BJ (cell line): ENCODE results near the gene TTC13. TPM values are rescaled to one million over a fixed set of nuclear protein-coding genes. Genes with fewer than 3 reads are reported as not detected.

ENCODE experiments used
- CTCF ChIA-PET: fragments of 350-600 bp; formaldehyde crosslinking; extraction: SDS; loops from one replicate; lab custom pipeline; 2021; ENCODE audit warnings: antibody characterized with exemption, inconsistent platforms; lab: Yijun Ruan, JAX
- POLR2A ChIA-PET: fragments of 300-600 bp; sonication (Branson Sonifier 250); formaldehyde crosslinking; extraction: SDS; loops from one replicate; lab custom pipeline; 2021; ENCODE audit warnings: antibody characterized with exemption; lab: Charles Lee
- DNase-seq: peaks from one replicate; pipeline ENCODE4 v3.0.0-alpha.2; 2011; ENCODE audit warnings: low read depth
- H3K27me3 ChIP-seq: 2 replicates; pipeline ENCODE4 v1.6.0; 2011; ENCODE audit warnings: low read length; ENCODE audit not compliant: control insufficient read depth, insufficient read depth
- H3K36me3 ChIP-seq: 2 replicates; pipeline ENCODE4 v1.5.1; 2011; ENCODE audit warnings: low read length; ENCODE audit not compliant: control insufficient read depth, insufficient read depth
- H3K4me3 ChIP-seq: 2 replicates; pipeline ENCODE4 v1.5.1; 2011; ENCODE audit warnings: low read depth, mild to moderate bottlenecking, control low read depth, low read length
- polyA plus RNA-seq: library from polyadenylated mRNA; depleted of rRNA; stranded (reverse); fragments of >200 nt; gene quantifications from 2 replicates; pipeline ENCODE4 v1.2.3, GENCODE V29; 2011
- TF ChIP-seq, protein P1 (sequence below): IDR thresholded peaks from 2 replicates; pipeline ENCODE4 v1.5.1; 2011; ENCODE audit warnings: low read depth, mild to moderate bottlenecking, control low read depth, inconsistent platforms, low read length, moderate library complexity; ENCODE audit not compliant: insufficient read depth

Gene TTC13
- polyA plus RNA-seq, 1 experiment: 7.4 TPM

DNA sequence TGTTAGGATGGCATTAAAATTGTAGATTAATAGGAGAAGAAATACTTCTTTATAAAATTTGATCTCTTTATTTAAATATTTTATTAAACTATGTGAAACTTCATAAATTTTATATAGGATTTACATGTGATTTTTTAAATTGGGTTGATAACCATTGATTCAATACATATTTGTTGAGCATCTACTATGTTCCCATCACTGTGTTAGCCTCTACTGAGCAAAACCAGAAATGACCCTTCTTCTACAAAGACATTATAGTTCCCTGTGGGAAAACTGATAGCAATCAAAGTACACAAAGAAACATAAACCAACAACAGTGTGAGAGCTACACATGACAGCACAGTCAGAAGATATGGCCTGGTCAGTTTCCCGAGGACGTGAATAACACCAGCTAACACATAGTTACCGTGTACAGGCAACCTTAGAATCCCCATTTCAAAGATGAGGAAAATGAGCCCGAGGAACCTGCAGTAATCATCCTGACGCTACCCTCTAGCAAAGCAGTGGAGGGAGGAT is 12.2 kb downstream of the TTC13 start:
- POLR2A ChIA-PET: no interaction called here
- H3K27me3 ChIP-seq: no peaks in the 10 kb centered on the region
- TF ChIP-seq, protein P1, sequence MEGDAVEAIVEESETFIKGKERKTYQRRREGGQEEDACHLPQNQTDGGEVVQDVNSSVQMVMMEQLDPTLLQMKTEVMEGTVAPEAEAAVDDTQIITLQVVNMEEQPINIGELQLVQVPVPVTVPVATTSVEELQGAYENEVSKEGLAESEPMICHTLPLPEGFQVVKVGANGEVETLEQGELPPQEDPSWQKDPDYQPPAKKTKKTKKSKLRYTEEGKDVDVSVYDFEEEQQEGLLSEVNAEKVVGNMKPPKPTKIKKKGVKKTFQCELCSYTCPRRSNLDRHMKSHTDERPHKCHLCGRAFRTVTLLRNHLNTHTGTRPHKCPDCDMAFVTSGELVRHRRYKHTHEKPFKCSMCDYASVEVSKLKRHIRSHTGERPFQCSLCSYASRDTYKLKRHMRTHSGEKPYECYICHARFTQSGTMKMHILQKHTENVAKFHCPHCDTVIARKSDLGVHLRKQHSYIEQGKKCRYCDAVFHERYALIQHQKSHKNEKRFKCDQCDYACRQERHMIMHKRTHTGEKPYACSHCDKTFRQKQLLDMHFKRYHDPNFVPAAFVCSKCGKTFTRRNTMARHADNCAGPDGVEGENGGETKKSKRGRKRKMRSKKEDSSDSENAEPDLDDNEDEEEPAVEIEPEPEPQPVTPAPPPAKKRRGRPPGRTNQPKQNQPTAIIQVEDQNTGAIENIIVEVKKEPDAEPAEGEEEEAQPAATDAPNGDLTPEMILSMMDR: no peak
- no peak for DNase-seq
- H3K4me3 ChIP-seq: no peak overlapping the region
- CTCF ChIA-PET: interaction anchor here (1.1 kb wide), 1 partner anchor 245 kb away, joined by 4 read pairs; no protein-coding TSS in a partner anchor
- no peaks in the 10 kb centered on the region; the same call in 1 of the 2 replicates for H3K36me3 ChIP-seq

DNA sequence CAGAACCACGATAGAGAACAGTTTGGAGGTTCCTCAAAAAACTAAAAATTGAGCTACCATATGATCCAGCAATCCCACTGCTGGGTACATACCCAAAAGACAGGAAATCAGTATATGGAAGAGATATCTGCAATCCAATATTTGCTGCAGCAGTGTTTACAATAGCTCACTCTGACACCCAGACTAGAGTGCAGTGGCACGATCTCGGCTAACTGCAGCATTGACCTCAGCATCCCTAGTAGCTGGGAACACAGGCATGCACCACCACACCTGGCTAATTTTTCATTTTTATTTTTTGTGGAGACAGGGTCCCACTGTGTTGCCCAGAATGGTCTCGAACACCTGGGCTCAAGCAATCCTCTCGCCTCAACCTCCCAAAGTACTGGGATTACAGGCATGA is 13.1 kb downstream of the TTC13 start:
- H3K36me3 ChIP-seq: no peaks in the 10 kb centered on the region; the same call in 1 of the 2 replicates
- DNase-seq: no peak
- TF ChIP-seq, protein P1: no peak
- POLR2A ChIA-PET: no interaction called here
- CTCF ChIA-PET: interaction anchor here (1.1 kb wide), 1 partner anchor 246 kb away, joined by 4 read pairs; no protein-coding TSS in a partner anchor
- H3K27me3 ChIP-seq: no peaks in the 10 kb centered on the region
- H3K4me3 ChIP-seq: no peak overlapping the region

DNA sequence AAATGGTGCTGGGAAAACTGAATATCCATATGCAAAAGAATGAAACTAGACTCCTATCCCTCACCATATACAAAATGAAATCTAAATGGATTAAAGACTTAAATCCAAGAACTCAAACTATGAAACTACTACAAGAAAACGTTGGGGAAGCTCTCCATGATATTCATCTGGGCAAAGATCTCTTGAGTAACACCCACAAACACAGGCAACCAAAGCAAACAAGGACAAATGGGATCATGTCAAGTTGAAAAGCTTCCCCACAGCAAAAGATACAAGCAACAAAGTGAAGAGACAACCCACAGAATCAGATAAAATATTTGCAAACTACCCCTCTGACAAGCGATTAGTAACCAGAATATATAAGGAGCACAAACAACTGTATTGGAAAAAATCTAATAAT is 13.8 kb downstream of the TTC13 start:
- no peak overlapping the region for H3K4me3 ChIP-seq
- POLR2A ChIA-PET: no interaction called here
- no peak for DNase-seq
- CTCF ChIA-PET: no interaction called here
- TF ChIP-seq, protein P1: no peak
- no peaks in the 10 kb centered on the region for H3K27me3 ChIP-seq
- no peaks in the 10 kb centered on the region; the same call in 1 of the 2 replicates for H3K36me3 ChIP-seq

DNA sequence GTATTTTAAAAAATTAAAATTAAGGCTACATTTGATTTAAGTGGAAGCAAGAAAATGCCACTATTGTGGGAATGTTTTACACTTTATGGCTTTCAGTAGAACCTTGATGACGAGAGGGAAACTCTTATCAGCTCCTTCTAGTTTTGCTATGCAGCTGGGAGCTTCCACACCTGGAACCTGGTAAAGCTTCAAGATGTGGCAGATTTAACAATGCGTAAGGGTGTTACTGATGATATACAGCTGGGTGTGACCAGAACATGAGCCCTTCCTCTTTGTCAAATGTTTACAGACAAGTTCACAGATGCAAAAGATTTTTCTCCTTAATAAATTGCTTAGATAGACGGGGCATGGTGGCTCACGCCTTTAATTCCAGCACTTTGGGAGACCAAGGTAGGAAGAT is 20.3 kb downstream of the TTC13 start:
- TF ChIP-seq, protein P1: no peak
- Histone ChIP-seq H3K36me3 (no peaks in the 10 kb centered on the region), H3K27me3 (no peaks in the 10 kb centered on the region), H3K4me3 (no peak overlapping the region)
- DNase-seq: no peak
- CTCF ChIA-PET: interaction anchor here (1.2 kb wide), 1 partner anchor 10 kb away, joined by 4 read pairs; no protein-coding TSS in a partner anchor
- POLR2A ChIA-PET: no interaction called here

DNA sequence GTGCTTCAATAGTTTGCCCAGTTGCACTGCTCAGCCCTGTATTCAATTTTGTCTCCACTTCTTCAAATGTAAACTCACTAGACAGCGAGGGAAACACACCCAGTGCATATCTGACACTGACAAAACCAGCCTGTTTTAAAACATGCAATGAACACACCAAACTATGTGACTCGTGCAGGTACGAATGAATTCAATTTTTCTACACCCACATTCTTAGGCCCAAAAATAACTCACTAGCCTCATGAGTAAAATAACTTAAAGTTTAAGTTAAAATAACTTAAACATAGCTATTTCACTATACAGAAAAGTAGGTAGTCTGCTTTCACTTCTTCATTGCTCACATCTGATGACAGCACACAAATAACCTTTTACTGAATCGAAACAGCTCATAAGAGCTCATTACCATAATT is 21.1 kb downstream of the TTC13 start:
- CTCF ChIA-PET: no interaction called here
- H3K27me3 ChIP-seq: no peaks in the 10 kb centered on the region
- H3K4me3 ChIP-seq: no peak overlapping the region
- no peaks in the 10 kb centered on the region for H3K36me3 ChIP-seq
- DNase-seq: no peak
- TF ChIP-seq, protein P1: no peak
- POLR2A ChIA-PET: no interaction called here
